Fibroblast of peridontal ligament (primary cell): ENCODE results near the gene RPS19BP1.
"Not testable (repeated sequence)": the region's sequence is repeated elsewhere in the genome, so short reads cannot be mapped to it uniquely, and the experiment has no call there.

ENCODE experiments used
- DNase-seq: peaks from one replicate; pipeline ENCODE4 v3.0.0-alpha.2; 2010; ENCODE audit errors: extremely low read depth

The RPS19BP1 gene

DNA sequence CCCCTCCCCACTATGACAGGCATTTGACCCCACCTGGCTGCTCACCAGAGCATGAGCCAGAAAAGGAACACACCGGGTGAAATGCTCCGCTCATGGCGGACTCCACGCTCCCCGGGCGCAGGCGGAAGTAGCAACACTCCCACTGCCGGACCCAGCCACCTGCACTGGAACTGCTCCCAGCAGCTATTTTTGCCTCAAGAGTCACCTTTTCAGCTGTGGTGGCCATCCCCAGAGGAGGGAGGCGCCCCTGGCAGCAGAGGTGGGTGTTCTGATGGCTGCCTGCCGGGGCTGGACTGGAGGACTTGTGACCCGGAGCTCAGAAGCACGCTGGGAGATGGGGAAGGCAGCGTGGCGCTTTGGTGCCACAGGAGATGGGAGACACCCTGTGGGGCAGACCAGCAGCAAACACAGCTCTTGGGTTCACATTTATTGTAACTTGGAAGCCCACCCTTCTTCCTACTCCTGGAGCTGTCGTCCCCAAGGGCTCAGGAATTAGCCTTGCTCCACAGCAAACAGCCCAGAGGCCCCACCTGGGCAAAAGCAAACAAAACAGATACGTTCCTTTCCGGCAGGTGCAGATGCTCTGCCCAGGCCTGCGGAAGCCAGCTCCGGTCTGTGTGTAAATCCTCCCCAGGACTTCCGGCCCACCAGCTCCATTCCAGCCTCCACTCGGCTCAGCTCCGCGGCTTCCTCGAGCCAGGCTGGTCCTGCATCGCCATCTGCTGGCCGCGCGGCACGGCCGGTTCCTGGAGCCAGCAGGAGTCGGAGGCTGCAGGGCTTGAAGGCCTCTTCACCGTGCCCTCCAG is 3.7 kb downstream of the RPS19BP1 start:
- peak; percentile 90 for DNase-seq

- DNase-seq = no peak
Observed at GRCh38 chr22:39528080-39528661, 4.4 kb downstream of the RPS19BP1 start.

- no peak for DNase-seq
Observed at GRCh38 chr22:39527481-39527961, 5.0 kb downstream of the RPS19BP1 start.

- DNase-seq = no peak
Observed at GRCh38 chr22:39526736-39527171, 5.8 kb downstream of the RPS19BP1 start.

DNA sequence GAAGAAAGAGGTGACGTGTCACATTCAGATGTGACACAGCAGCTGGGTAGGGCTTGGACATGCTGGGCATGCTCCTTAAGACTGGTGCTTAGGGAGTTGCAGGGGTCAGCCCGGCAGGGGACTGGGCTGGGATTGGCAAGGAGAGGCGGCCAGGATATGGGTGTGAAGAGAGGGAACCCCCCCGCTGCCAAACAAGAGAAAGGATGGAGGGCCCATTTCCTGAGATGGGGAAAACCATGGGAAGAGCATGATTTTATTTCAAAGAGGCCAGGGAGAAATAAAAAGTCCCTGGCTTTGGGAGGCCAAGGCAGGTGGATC is 6.9 kb downstream of the RPS19BP1 start:
- DNase-seq = no peak

DNA sequence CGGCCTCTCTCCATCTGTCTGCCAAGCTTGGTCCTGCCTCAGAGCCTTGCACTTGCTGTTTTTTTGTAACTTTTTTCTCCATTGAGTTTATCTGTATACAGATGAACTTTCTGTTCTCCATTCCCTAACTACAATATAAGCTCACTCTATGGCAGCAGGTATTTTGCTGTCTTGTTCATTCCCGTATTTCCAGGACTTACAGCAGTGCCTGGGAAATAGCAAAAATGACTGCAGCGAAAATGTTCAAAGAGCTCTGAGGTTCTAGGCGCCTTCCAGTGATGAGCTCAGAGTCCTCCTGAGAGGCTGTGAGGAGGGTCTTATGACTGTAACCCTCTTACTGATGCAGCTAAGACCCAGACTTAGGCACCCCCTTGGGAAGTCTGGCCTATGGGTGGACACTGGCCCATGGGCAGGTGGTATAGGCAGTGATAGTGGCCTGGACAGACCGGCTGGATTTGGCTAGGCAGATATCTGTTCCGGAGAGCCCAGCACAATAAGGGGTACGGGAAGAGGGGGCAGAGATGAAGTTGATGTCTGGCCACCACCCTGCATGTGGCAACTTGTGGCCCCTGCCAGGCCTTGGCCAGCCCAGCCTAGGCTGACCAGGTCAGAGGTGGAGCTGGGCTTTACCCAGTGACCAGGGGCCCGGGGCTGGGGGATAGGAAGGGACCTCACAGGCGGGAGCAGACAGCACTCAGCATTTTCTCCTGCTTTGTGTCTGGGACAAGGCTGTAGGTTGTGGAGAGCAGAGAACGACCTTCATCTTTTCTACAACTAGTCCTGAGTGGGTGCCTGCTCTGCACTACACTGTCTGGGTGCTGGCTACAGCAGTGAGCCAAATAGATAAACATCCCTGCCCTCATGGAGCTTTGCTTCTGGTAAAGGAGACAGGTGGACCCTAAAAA is 7.5 kb downstream of the RPS19BP1 start:
- no peak for DNase-seq

DNA sequence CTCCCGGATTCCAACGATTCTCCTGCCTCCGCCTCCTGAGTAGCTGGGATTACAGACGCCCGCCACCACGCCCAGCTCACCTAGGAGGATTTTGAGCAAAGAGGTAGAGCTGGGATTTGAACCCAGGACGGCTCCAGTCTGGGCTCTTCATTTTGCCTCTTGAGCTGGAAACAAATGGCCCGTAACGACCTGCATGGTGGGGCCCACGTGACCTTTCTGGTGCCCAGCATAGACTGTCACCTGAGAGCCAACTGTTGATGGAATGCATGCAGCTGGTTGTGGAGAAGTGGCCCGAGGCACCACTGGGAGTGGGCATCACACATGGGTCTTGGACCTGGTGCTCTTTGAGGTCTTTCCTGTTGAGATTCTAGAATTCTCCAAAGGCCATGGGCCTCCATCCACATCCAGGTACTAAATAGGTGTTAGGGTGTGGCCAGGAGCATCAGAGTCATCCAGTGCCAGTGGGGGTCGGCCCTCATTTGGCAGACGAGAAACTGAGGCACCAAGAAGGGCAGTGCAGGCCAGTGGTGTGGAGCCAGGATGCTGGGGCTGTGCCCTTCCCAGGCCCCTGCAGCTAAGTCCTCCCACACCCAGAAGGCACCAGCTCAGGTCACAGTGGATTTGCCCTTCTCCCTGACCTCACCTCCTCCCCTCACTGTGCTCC is 8.3 kb downstream of the RPS19BP1 start:
- DNase-seq = no peak

DNA sequence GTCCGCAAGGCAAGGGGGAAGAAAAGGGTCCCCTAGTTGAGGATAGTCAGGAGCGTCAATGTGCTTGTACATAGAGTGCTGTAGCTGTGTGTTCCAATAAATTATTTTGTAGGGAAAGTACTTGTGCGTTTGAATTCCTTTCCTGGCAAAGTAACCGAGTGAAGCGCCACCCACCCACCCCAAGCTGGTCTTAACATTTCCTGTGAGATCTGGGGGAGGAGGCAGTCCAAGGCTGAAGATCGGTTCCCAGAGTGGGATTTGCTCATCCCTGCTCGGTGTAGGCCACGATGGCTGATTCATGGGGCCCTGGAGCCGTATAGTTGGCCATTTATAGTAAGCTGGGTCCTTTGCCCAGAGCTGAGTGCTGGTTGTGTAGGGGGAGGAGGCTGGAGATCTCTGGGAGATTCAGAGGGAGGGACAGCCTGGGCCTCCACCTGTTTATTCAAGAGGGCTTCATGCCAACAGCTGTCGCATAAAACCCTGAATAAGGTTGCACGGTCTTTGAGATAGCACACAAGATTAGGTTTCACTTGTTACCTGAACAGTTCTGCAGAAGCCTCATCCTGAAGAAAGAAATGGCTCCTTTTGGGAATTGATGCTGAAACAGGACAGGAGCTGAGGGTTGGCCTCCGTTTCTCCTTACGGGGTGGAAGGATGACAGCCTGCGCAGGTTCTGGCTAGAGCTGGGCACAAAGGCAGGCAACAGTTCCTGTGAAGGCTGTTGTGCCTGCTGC is 9.8 kb downstream of the RPS19BP1 start:
- DNase-seq = peak; percentile 67

GRCh38 chr22:39522091-39522490 is 10.5 kb downstream of the RPS19BP1 start:
- DNase-seq = not testable (repeated sequence)

DNA sequence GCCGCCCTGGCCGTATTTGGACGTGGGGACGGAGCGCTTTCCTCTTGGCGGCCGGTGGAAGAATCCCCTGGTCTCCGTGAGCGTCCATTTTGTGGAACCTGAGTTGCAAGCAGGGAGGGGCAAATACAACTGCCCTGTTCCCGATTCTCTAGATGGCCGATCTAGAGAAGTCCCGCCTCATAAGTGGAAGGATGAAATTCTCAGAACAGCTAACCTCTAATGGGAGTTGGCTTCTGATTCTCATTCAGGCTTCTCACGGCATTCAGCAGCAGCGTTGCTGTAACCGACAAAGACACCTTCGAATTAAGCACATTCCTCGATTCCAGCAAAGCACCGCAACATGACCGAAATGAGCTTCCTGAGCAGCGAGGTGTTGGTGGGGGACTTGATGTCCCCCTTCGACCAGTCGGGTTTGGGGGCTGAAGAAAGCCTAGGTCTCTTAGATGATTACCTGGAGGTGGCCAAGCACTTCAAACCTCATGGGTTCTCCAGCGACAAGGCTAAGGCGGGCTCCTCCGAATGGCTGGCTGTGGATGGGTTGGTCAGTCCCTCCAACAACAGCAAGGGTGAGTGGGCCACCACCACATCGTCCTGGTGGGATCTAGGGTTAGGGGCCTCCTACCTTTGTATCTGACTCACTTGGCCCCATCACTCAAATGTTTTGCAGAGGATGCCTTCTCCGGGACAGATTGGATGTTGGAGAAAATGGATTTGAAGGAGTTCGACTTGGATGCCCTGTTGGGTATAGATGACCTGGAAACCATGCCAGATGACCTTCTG is 11.3 kb downstream of the RPS19BP1 start:
- DNase-seq = peak; percentile 80

DNA sequence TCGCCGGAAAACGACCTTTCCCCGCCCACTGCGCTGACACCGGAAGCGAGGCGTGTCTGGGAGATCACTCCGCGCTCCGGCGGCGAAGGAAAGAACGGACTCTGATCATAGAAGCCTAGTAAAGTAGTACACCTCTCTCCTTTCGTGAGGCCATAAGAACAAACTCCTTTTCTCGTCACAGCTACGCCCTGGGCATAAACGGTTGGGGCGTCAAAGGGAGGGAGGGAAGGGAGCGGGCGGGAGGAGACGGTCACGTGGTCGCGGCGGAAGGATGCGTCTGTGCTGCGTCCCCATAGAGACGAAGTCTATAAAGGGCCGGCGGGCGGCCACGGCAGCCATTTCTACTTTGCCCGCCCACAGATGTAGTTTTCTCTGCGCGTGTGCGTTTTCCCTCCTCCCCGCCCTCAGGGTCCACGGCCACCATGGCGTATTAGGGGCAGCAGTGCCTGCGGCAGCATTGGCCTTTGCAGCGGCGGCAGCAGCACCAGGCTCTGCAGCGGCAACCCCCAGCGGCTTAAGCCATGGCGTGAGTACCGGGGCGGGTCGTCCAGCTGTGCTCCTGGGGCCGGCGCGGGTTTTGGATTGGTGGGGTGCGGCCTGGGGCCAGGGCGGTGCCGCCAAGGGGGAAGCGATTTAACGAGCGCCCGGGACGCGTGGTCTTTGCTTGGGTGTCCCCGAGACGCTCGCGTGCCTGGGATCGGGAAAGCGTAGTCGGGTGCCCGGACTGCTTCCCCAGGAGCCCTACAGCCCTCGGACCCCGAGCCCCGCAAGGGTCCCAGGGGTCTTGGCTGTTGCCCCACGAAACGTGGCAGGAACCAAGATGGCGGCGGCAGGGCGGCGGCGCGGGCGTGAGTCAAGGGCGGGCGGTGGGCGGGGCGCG is 12.1 kb downstream of the RPS19BP1 start, which contains the start of gene ATF4:
TSS of gene ATF4 (plus strand) at position 337 of the 880 bp plus-strand sequence. CDS start 884 bp downstream, outside the sequence.
- DNase-seq = peak; percentile 99

DNA sequence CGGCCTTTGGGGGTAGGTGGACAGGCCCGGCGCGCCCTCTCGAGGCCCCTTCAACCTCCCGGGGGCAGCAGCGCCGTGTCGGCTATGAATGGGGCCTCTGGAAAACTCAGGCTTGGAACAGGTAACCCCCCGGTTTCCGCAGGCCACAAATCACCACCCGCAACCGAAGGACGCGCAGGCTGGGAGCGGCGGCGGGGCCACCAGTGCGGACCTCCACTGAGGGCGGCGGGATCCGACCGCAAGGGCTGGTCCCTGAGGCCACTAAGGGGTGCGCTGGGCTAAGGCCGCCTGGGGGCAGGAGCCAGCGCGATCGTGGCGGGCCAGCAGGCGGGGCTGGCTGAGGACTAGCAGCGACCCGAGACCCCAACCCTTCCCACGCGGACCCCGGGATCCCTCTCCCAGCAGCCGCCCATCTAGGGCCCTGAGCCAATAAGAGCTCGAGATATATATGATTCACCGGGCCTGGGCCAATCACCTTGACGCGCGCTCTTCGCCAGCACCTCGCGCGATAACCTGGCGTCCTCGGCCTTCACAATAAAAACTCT is 12.8 kb downstream of the RPS19BP1 start:
- DNase-seq = no peak

GRCh38 chr22:39518996-39519680 is 13.4 kb downstream of the RPS19BP1 start:
- peak; percentile 53 for DNase-seq

GRCh38 chr22:39518144-39518786 is 14.3 kb downstream of the RPS19BP1 start:
- DNase-seq = peak; percentile 45

DNA sequence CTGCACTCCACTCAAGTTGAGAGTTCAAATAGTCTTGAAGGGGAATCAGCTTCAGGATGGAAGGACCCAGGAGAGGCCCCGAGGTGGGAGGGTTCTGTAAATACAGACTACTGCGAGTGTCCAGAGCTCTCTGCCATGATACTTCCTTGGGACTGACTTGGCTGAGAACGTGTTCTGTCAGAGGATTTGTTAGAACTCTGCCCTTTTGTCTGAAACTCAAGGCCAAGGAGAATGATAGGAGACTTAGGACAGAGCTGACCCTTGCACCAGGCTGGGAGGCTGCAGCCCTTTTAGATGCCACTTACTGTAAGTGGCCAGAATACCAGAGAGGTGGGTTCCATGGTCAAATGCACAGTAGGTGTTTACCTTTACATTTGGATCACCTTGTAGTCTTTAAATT is 15.1 kb downstream of the RPS19BP1 start:
- DNase-seq = no peak

- DNase-seq = no peak
Observed at GRCh38 chr22:39515266-39516050, 17.1 kb downstream of the RPS19BP1 start.
